GF-D8 (cell line): ENCODE data around the gene MGRN1.
"Not testable (repeated sequence)": the region's sequence is repeated elsewhere in the genome, so short reads cannot be mapped to it uniquely, and the experiment has no call there.

ENCODE experiments used
- DNase-seq: peaks from one replicate; lab custom pipeline; 2025; lab: John Stamatoyannopoulos, UW

Gene MGRN1

GRCh38 chr16:4734730-4735535 lies 110.3 kb downstream of the MGRN1 start:
- DNase-seq = peak; percentile 47

DNA sequence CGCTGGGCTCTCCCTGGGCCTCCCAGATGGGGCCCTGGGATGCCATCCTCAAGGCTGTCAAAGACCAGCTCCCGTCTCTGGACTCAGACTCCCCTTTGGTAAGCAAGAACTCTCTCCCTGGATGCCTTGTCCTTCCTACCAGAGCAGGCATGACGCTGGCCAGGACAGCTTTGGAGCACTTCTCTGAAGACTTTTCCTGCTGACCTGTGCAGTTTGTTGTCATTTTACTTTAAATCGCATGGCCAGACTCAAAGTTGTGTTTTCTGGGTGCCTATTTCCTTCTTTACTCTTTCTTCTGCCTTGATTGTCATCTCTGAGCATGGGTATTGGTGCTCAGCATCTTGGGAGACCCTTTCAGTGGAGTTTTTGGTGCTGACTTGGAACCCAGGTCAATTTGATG lies 111.9 kb downstream of the MGRN1 start:
- no peak for DNase-seq

GRCh38 chr16:4737545-4737944 lies 112.9 kb downstream of the MGRN1 start:
- no peak for DNase-seq

DNA sequence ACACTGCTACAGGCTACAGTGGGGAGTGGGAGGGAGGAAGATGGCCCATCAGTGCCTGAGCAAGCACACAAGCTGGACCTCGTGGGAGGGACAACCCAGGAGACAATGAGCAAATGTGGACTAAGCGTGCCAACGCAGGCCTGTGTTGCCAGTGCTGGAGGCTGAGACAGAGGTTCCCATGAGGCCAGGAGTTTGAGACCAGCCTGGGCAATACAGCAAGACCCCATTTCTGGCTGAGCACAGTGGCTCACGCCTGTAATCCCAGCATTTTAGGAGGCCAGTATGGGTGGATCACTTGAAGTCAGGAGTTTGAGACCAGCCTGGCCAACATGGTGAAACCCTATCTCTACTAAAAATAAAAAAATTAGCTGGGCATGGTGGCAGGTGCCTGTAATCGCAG lies 113.7 kb downstream of the MGRN1 start:
- not testable (repeated sequence) for DNase-seq
